ENCODE measurements around the gene NOTUM. TPM values are rescaled to one million over a fixed set of nuclear protein-coding genes. Genes with fewer than 3 reads are reported as not detected.

NOTUM gene
- total RNA-seq, 1 experiment from 2014 or later, result not detected

DNA sequence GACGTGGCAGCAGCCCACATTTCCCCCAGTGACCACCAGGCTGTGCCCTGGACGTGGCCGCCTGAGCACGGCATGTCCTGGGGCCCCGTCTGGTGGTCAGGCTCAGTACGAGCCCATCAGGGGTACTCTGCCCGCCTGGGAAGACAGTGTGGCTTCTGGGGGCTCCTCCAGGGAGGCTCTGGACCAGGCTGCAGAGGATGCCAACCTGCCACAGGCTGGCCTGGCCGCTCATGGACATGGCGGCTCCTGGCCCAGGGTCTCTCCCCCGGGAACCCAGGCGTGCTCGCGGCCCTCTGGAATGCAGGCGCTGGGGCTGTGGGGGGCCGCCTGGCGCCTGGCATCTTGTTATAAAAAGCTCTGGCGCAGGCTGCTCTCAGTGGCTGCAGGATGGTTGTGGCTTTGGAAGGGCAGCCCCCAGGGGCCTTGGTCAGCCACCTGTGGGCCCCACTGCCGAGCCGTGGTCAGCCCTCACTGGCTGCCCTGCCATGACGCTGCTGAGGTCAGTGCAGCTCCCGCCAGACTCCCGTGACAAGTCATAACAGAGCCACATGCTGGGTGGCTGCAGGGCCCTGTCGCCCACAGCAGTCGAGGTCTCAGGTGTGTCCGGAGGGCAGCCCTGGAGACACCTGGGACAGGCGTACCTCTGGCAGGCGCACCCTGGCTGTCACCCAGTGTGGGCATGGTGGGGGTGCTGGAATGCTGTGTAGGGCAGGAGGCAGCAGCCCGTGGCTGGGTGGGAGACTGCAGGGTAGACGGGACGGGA lies 46.7 kb upstream of the NOTUM start:
- Mint-ChIP-seq H3K4me3 (ENCODE audit: unreplicated experiment) (no peak overlapping the region), H3K36me3 (ENCODE audit: insufficient read depth, unreplicated experiment) (peaks cover 12% of the 10 kb centered on the region), H3K4me1 (ENCODE audit: insufficient read depth, unreplicated experiment) (peaks cover 10% of the 10 kb centered on the region), H3K27me3 (ENCODE audit: insufficient read depth, unreplicated experiment) (no peaks in the 10 kb centered on the region), H3K27ac (ENCODE audit: low read depth, unreplicated experiment) (no peak overlapping the region), H3K9me3 (ENCODE audit: unreplicated experiment) (no peaks in the 10 kb centered on the region)
- ChIA-PET CTCF (interaction anchor here (1.1 to 1.2 kb wide), 2 partner anchors 14 to 22 kb away, joined by 3 to 5 read pairs; no protein-coding TSS in a partner anchor), POLR2A (interaction anchor here (0.6 to 1.2 kb wide), 2 partner anchors 14 to 48 kb away, joined by 3 to 4 read pairs; no protein-coding TSS in a partner anchor)
- no peak for DNase-seq (ENCODE audit: unreplicated experiment)
- BruUV-seq (replicated peaks), result no TSS peak
- TF ChIP-seq, protein P1, sequence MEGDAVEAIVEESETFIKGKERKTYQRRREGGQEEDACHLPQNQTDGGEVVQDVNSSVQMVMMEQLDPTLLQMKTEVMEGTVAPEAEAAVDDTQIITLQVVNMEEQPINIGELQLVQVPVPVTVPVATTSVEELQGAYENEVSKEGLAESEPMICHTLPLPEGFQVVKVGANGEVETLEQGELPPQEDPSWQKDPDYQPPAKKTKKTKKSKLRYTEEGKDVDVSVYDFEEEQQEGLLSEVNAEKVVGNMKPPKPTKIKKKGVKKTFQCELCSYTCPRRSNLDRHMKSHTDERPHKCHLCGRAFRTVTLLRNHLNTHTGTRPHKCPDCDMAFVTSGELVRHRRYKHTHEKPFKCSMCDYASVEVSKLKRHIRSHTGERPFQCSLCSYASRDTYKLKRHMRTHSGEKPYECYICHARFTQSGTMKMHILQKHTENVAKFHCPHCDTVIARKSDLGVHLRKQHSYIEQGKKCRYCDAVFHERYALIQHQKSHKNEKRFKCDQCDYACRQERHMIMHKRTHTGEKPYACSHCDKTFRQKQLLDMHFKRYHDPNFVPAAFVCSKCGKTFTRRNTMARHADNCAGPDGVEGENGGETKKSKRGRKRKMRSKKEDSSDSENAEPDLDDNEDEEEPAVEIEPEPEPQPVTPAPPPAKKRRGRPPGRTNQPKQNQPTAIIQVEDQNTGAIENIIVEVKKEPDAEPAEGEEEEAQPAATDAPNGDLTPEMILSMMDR (IDR thresholded peaks at IDR 0.05; ENCODE audit: unreplicated experiment), result no peak
- intact Hi-C loops (cut with micrococcal nuclease), result no loop called here

DNA sequence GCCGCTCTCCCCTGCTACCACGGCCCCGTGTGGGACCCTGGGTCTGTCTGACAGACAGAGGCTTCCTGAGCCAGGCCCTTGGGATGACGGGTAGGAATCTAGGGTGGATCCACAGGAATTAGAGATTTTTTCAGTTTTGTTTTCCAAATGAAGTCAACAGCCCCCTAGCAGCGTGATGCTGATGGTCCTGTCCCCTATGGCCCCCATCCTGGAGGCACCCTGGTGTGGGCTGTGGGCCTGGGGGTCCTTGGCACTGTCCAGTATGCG lies 46.2 kb upstream of the NOTUM start:
- TF ChIP-seq, protein P1 (IDR thresholded peaks at IDR 0.05; ENCODE audit: unreplicated experiment), result no peak
- peaks cover 10% of the 10 kb centered on the region for H3K4me1 Mint-ChIP-seq (ENCODE audit: insufficient read depth, unreplicated experiment)
- POLR2A ChIA-PET, result interaction anchor here (1.0 kb wide), 1 partner anchor 14 kb away, joined by 3 read pairs; no protein-coding TSS in a partner anchor
- H3K9me3 Mint-ChIP-seq (ENCODE audit: unreplicated experiment), result no peaks in the 10 kb centered on the region
- intact Hi-C loops (cut with micrococcal nuclease), result no loop called here
- H3K4me3 Mint-ChIP-seq (ENCODE audit: unreplicated experiment), result no peak overlapping the region
- H3K27me3 Mint-ChIP-seq (ENCODE audit: insufficient read depth, unreplicated experiment), result no peaks in the 10 kb centered on the region
- no peak for DNase-seq (ENCODE audit: unreplicated experiment)
- H3K27ac Mint-ChIP-seq (ENCODE audit: low read depth, unreplicated experiment), result no peak overlapping the region
- BruUV-seq (replicated peaks), result no TSS peak
- CTCF ChIA-PET, result interaction anchor here (1.0 kb wide), 1 partner anchor 13 kb away, joined by 4 read pairs; no protein-coding TSS in a partner anchor
- H3K36me3 Mint-ChIP-seq (ENCODE audit: insufficient read depth, unreplicated experiment), result peaks cover 12% of the 10 kb centered on the region

DNA sequence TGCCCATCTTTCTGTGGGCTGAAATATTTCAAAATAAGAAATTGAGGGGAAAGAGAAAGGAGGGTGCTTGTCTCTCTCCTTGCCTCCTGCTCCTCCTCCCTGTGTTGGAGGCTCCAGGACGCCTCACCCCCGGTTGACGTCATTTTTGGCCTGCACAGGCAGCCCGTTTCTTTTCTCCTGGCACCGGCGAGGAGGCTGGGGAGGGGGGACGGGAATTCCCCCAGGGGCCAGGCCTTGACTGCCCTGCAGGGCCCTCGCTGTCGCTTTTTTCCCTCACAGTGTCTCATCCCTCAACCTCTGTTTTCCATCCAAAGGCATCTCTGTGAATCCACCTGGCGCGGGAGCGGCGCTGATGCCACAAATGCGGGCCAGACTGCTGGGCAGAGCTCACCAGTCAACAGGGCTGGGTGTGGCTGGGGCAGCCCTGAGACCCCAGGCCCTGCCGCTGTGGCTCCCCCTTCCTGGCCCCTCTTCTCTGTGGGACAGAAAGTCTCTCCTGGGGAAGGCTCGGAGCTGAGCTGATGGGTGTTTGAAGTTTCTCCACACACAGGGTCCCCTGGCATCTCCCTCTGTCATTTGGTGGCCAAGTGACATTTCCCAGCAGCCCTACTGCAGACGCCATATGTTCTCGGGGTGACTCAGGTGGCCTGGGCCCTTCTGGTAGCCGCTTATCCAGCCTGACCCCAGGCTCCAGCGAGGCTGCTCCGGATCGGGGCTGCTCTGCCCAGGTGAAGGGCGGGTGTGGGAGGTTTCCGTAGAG lies 45.7 kb upstream of the NOTUM start:
- no peak overlapping the region for H3K27ac Mint-ChIP-seq (ENCODE audit: low read depth, unreplicated experiment)
- peaks cover 10% of the 10 kb centered on the region for H3K4me1 Mint-ChIP-seq (ENCODE audit: insufficient read depth, unreplicated experiment)
- H3K9me3 Mint-ChIP-seq (ENCODE audit: unreplicated experiment), result no peaks in the 10 kb centered on the region
- no TSS peak for BruUV-seq (replicated peaks)
- ChIA-PET POLR2A (interaction anchor here (1.0 kb wide), 1 partner anchor 15 kb away, joined by 3 read pairs; no protein-coding TSS in a partner anchor), CTCF (interaction anchor here (1.0 kb wide), 1 partner anchor 13 kb away, joined by 4 read pairs; no protein-coding TSS in a partner anchor)
- TF ChIP-seq, protein P1 (IDR thresholded peaks at IDR 0.05; ENCODE audit: unreplicated experiment), result no peak
- no peaks in the 10 kb centered on the region for H3K27me3 Mint-ChIP-seq (ENCODE audit: insufficient read depth, unreplicated experiment)
- H3K36me3 Mint-ChIP-seq (ENCODE audit: insufficient read depth, unreplicated experiment), result peaks cover 12% of the 10 kb centered on the region
- intact Hi-C loops (cut with micrococcal nuclease), result no loop called here
- no peak overlapping the region for H3K4me3 Mint-ChIP-seq (ENCODE audit: unreplicated experiment)
- DNase-seq (ENCODE audit: unreplicated experiment), result peak; percentile 56

DNA sequence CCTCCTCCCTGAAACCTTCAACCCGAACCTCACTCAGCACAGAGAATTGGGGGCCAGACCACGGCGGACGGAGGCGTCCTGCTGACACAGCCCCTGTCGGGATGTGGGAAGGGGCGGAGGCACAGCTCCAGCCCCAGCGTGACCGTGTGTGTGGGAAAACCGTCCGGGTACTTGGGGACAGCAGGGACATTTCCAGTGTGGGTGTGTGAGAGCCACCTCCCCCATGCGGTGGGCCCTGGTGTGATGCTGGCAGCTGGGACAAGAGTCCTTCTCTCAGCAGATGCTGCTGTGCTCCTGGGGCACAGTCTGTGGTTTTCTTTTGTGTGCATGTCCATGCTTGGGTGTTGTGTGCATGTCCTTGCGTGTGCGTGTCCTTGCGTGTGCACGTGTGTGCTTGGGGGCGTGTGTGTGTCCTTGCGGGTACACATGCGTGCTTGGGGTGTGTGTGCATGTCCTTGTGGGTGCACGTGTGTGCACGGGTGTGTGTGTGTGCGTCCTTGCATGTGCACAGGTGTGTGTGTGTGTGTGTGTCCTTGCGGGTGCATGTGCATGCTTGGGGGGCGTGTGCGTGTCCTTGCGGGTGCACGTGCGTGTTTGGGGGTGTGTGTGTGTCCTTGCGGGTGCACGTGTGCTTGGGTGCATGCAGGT lies 44.8 kb upstream of the NOTUM start:
- intact Hi-C loops (cut with micrococcal nuclease), result no loop called here
- no peak for DNase-seq (ENCODE audit: unreplicated experiment)
- H3K4me3 Mint-ChIP-seq (ENCODE audit: unreplicated experiment), result no peak overlapping the region
- H3K27ac Mint-ChIP-seq (ENCODE audit: low read depth, unreplicated experiment), result no peak overlapping the region
- peaks cover 12% of the 10 kb centered on the region for H3K36me3 Mint-ChIP-seq (ENCODE audit: insufficient read depth, unreplicated experiment)
- ChIA-PET CTCF (interaction anchor here (0.5 to 1.2 kb wide), 2 partner anchors 16 to 53 kb away, joined by 3 to 5 read pairs; no protein-coding TSS in a partner anchor), POLR2A (no interaction called here)
- TF ChIP-seq, protein P1 (IDR thresholded peaks at IDR 0.05; ENCODE audit: unreplicated experiment), result no peak
- peaks cover 10% of the 10 kb centered on the region for H3K4me1 Mint-ChIP-seq (ENCODE audit: insufficient read depth, unreplicated experiment)
- no peaks in the 10 kb centered on the region for H3K27me3 Mint-ChIP-seq (ENCODE audit: insufficient read depth, unreplicated experiment)
- BruUV-seq (replicated peaks), result no TSS peak
- H3K9me3 Mint-ChIP-seq (ENCODE audit: unreplicated experiment), result no peaks in the 10 kb centered on the region

Data from MCF 10A (cell line).